RWPE2 (cell line): ENCODE results near the gene TMEM205.
"Not testable (repeated sequence)": the region's sequence is repeated elsewhere in the genome, so short reads cannot be mapped to it uniquely, and the experiment has no call there.

Experiments used
- ATAC-seq: fragments of 200-7000 bp; cut with Tn5 transposase; 3 replicates; pipeline ENCODE4 v1.9.1; 2021; ENCODE audit warnings: low read depth
- DNase-seq: peaks from one replicate; pipeline ENCODE4 v3.0.0-alpha.2; 2020; ENCODE audit warnings: low spot score
- H3K27ac ChIP-seq: fragments of 450-650 bp; 2 replicates; pipeline ENCODE4 v1.5.1; 2017; ENCODE audit warnings: mild to moderate bottlenecking; ENCODE audit not compliant: poor library complexity, severe bottlenecking
- H3K27me3 ChIP-seq: fragments of 250-450 bp; sonication (Bioruptor Pico); 2 replicates; pipeline ENCODE4 v1.5.1; 2021; ENCODE audit warnings: mild to moderate bottlenecking, moderate library complexity; ENCODE audit not compliant: insufficient read depth, poor library complexity, severe bottlenecking
- H3K36me3 ChIP-seq: fragments of 250-450 bp; sonication (Bioruptor Pico); 2 replicates; pipeline ENCODE4 v1.5.1; 2020; ENCODE audit warnings: low read depth, mild to moderate bottlenecking, moderate library complexity
- H3K4me1 ChIP-seq: fragments of 250-450 bp; sonication (Bioruptor Pico); 2 replicates; pipeline ENCODE4 v1.5.1; 2021; ENCODE audit warnings: mild to moderate bottlenecking, moderate library complexity; ENCODE audit not compliant: insufficient read depth, poor library complexity, severe bottlenecking
- H3K4me3 ChIP-seq: fragments of 250-450 bp; sonication (Bioruptor Pico); 2 replicates; pipeline ENCODE4 v1.5.1; 2021; ENCODE audit warnings: mild to moderate bottlenecking, moderate library complexity; ENCODE audit not compliant: severe bottlenecking
- H3K9me3 ChIP-seq: fragments of 250-450 bp; sonication (Bioruptor Pico); 2 replicates; pipeline ENCODE4 v1.5.1; 2021; ENCODE audit warnings: mild to moderate bottlenecking, moderate library complexity; ENCODE audit not compliant: severe bottlenecking
- CTCF ChIP-seq: fragments of 450-650 bp; IDR thresholded peaks from one replicate; pipeline ENCODE4 v1.5.1; 2017; ENCODE audit warnings: mild to moderate bottlenecking, moderate library complexity; ENCODE audit not compliant: poor library complexity, severe bottlenecking

Gene TMEM205

GRCh38 chr19:11324079-11324661 is 21.9 kb downstream of the TMEM205 start:
- no peak for TF ChIP-seq CTCF
- H3K27ac ChIP-seq, result peak overlapping the region; percentile 77
- H3K36me3 ChIP-seq, result peaks cover 24% of the 10 kb centered on the region
- H3K4me3 ChIP-seq, result no peak overlapping the region
- H3K4me1 ChIP-seq, result peaks cover 20% of the 10 kb centered on the region
- no peaks in the 10 kb centered on the region for H3K9me3 ChIP-seq
- ATAC-seq, result peak; percentile 98
- peak; percentile 87 for DNase-seq
- H3K27me3 ChIP-seq, result no peaks in the 10 kb centered on the region

GRCh38 chr19:11323601-11324078 is 22.4 kb downstream of the TMEM205 start:
- TF ChIP-seq CTCF, result no peak
- ATAC-seq, result peak; percentile 4; the same call in 1 of the 3 replicates
- H3K4me1 ChIP-seq, result peaks cover 22% of the 10 kb centered on the region
- peak overlapping the region; percentile 77 for H3K27ac ChIP-seq
- peaks cover 19% of the 10 kb centered on the region for H3K36me3 ChIP-seq
- no peak for DNase-seq
- no peak overlapping the region for H3K4me3 ChIP-seq
- H3K27me3 ChIP-seq, result no peaks in the 10 kb centered on the region
- no peaks in the 10 kb centered on the region for H3K9me3 ChIP-seq

- no peak for DNase-seq
- Histone ChIP-seq H3K27ac (no peak overlapping the region), H3K36me3 (peaks cover 10% of the 10 kb centered on the region), H3K4me1 (peaks cover 28% of the 10 kb centered on the region), H3K27me3 (no peaks in the 10 kb centered on the region), H3K9me3 (no peaks in the 10 kb centered on the region), H3K4me3 (no peak overlapping the region)
- TF ChIP-seq CTCF, result no peak
- ATAC-seq, result no peak
Measured at GRCh38 chr19:11322269-11323024, 23.6 kb downstream of the TMEM205 start.

- no peak for ATAC-seq
- peaks cover 6% of the 10 kb centered on the region for H3K36me3 ChIP-seq
- no peak overlapping the region for H3K4me3 ChIP-seq
- TF ChIP-seq CTCF, result peak; percentile 20
- H3K27ac ChIP-seq, result no peak overlapping the region
- DNase-seq, result no peak
- no peaks in the 10 kb centered on the region for H3K9me3 ChIP-seq
- no peaks in the 10 kb centered on the region for H3K27me3 ChIP-seq
- H3K4me1 ChIP-seq, result peaks cover 29% of the 10 kb centered on the region
Measured at GRCh38 chr19:11321191-11322126, 24.6 kb downstream of the TMEM205 start.

- H3K9me3 ChIP-seq, ATAC-seq, H3K27me3 ChIP-seq, H3K4me3 ChIP-seq, H3K36me3 ChIP-seq, H3K27ac ChIP-seq, DNase-seq: not testable (repeated sequence)
- H3K4me1 ChIP-seq, result peaks cover 29% of the 10 kb centered on the region
Measured at GRCh38 chr19:11320278-11320995, 25.6 kb downstream of the TMEM205 start.
